ENCODE results near the gene NT5M.

NT5M gene

DNA sequence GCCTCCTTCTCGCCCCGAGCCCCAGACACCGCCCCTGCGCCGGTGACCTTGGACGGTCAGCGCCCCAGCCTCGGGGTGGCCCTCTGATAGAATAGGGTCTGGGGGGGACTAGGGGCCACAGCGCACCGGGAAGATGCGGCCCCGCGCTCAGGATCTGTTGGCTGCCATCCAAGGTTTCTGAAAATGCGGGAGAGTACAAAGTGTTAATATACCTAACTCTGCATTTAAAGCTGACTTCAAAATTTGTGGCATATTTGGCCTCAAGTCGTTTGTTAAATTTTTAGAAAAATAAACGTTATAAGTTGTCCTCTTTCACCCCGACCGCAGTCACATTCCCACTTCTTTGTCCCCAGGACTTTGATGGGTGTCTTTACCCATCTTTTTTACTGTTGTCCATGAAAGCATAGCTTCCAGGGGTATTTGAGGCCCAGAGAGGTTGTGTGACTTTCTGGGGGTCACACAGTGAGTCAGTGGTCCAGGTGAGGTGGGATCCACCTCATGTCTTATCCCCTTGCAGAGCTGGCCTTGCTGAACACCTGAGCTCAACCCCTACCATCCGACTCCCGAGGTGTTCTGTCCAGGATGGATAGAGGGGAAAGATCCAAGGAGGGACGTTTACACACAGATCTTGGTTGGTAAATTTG is 796 bp downstream of the NT5M start:
- DNase-seq (ENCODE audit: low spot score): no peak

DNA sequence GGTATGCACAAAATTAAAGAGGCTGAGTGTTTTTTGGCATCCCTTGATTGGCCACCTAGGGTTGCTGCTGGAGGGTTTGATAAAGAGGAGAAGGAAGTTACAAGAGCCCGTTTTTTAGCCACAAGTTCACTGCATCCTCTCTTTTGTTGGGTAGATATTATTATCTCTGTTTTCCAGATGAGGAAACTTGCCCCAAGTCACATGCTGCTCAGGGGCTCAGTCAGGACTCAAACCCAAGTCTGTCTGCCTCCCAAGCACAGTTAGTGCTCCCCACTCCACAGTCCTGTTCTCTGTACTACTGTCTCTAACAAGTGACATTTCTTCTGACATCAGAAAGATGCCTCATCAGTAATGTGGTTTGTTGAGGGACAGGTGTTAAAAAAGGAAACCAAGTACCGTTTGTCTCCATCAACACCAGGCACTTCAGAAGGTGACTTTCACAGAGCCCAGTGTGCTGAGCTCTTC is 1.4 kb downstream of the NT5M start:
- no peak for DNase-seq (ENCODE audit: low spot score)

GRCh38 chr17:17305281-17305801 is 2.2 kb downstream of the NT5M start:
- DNase-seq (ENCODE audit: low spot score): peak; percentile 37

DNA sequence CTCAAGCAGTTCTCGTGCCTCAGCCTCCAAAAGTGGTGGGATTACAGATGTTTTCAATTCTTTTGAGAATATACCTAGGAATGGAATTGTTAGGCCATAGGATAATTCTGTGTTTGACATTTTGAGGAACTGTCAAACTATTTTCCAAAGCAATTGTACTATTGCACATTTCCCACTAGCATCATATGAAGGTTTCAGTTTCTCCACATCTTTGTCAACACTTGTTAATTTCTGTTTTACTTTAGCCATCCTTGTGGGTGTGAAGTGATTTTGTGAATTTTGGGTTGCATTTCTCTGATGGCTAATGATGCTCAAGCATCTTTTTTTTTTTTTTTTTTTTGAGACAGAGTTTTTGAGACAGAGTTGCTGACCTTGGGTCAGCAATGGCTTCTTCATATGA is 6.2 kb downstream of the NT5M start:
- DNase-seq (ENCODE audit: low spot score): no peak

- DNase-seq (ENCODE audit: low spot score): peak; percentile 61
Observed at GRCh38 chr17:17313350-17313991, 10.3 kb downstream of the NT5M start.

- no peak for DNase-seq (ENCODE audit: low spot score)
Observed at GRCh38 chr17:17314501-17315071, 11.4 kb downstream of the NT5M start.

- no peak for DNase-seq (ENCODE audit: low spot score)
Observed at GRCh38 chr17:17315142-17315821, 12.1 kb downstream of the NT5M start.

DNA sequence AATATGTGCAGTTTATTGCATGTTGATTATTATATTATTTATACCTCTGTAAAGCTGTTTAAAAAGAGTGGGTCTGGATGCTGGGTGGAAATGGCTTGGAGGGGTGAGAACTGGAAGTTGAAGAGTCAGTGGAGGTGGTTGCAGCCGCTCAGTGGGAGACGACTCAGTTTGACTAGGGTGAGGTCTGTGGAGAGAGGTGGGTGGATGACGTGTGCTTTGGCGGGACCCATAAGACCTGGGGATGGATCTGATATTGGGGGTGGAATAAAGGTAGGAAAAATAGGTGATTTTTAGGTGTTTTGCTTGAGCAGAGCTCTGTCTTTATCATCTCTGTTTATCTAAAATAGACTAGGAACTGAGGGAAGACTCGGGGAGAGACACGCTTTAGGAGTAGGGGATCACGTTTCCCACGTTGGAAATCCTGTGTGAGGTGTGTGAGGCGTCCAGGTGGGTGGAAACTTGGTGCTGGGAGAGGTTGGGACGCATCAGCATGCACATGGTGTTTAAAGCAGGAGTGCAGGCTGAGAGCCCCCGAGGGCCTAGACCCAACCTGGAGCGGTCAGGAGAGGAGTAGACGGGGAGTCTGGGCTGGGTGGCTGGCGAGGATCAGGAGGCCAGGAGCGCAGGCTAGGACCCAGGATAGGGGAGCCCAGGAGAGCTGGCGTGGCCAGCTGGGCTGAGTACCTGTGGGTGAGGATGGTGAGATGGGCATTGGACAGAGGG is 17.2 kb downstream of the NT5M start:
- no peak for DNase-seq (ENCODE audit: low spot score)

GRCh38 chr17:17320911-17321220 is 17.7 kb downstream of the NT5M start:
- DNase-seq (ENCODE audit: low spot score): no peak

- DNase-seq (ENCODE audit: low spot score): no peak
Observed at GRCh38 chr17:17321356-17322025, 18.3 kb downstream of the NT5M start.

GRCh38 chr17:17322516-17323510 is 19.6 kb downstream of the NT5M start:
- DNase-seq (ENCODE audit: low spot score): no peak

DNA sequence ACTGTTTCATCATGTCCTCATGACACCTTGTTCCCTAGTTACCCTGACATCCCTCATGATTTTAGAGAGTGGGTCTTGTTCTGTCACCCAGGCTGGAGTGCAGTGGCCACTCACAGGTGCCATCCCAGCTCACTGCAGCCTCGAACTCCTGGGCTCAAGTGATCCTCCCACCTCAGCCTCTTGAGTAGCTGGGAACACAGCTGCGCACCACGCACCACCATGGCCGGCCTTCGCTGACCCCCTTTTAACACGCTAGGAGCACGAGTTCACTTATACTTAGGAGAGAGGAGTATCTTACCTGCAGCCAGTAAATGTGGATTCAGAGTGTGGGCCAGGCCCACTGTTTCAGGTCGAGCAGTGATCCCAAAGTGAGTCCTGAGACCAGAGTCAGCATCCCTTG is 21.4 kb downstream of the NT5M start:
- no peak for DNase-seq (ENCODE audit: low spot score)

DNA sequence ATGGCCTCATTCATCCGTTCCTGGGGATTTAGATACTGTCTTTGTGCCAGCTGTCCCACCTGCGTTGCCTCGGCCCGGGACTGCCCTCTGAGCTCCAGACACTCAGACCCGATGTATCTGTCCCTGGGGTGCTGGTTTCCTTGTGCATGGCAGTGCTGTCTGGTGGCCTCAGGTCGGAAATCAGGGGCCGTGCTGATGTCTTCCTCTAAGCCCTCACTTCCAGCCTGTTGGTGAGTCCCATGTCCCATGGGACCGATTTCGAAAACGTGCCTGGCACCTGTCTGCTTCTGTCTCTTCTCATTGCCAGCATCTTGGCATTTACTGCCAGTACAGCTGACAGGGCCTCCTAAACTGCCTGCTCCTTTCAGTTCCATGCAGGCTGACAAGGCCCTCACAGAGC is 22.1 kb downstream of the NT5M start:
- no peak for DNase-seq (ENCODE audit: low spot score)

DNA sequence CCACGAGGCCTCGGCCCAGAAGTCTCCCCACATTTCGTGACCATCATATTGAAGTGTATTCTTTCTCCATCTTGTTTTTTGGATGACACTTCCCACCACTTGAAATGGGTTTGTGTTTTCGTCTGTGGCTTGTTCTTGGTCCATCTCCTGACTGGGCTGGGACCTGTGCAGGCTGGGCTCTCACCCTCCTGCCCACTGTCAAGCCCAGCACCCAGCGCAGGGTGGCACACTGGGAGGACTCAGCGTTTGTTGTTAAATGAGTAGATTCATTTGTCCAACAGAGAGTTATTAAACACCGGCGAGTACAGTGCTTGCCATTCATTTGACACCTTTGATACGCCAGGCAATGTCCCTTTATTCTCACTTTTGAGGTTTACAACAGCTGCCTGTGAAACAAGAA is 22.6 kb downstream of the NT5M start:
- no peak for DNase-seq (ENCODE audit: low spot score)

GRCh38 chr17:17326275-17326875 is 23.2 kb downstream of the NT5M start:
- no peak for DNase-seq (ENCODE audit: low spot score)

DNA sequence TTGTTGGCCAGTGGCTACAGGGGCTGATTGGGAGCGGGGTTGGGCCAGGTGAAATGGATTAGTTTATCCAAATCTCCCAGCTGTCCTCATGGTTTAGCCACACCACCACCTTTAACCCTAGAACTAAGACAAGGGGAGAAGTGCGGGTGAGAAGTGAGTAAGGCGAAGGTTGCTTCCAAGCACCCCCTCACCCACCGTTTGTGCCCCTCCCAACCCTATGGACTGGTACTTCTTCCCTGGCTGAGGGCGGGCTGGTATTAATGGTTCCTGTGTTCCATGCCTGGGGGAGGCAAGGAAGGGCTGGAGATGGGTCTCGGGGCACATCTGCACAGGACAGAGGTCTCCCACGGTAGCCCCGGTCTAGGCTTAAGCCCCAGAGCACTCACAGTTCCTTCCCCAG is 25.1 kb downstream of the NT5M start:
- no peak for DNase-seq (ENCODE audit: low spot score)

DNA sequence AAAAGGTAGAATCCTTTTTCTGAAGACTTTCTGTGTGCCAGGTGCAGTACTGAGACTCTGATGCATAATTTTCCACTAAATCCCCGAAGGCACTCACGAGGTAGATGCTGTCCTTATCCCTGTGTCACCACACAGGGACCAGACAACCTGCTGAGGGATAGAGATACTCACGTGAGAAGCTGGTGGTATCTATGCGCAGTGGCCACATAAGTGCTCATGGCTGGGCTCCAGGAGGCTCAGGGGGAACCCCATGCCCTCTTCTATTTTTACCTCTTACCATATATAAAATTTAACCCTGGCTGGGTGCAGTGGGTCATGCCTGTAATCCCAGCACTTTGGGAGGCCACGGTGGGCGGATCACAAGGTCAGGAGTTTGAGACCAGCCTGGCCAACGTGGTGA is 38.3 kb downstream of the NT5M start:
- no peak for DNase-seq (ENCODE audit: low spot score)

DNA sequence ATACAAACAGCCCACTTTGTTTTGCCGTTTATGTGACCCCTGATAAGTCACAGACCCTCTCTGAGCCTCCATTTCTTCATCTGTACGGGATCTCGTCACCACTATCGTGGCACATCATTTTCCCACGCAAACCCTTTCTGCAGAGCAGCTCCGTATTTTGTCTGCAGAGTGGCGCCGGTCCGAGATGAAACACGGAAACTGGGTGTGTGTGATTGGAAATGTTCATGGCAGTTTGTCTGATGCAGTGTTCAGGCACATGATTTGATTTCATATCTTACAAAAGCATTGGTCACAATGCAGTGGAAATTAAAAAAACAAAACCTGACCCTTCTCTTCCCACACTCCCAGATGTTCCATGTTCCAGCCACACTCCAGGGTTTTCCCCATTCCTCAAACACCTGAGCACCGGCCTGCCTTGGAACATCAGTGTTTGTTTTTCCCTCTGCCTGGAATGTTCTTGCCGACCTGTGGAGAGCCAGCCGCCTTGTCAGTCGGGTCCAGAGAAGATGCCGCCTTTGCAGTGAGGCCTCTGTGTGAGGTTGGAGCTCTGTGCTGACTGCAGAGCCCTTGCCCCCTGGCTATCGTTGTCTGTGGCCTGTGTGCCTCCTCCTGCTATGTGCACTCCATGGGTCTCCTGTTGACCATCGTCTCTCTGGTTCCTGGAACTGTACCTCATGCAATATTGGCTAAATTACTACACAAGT is 39.2 kb downstream of the NT5M start:
- no peak for DNase-seq (ENCODE audit: low spot score)

GRCh38 chr17:17343160-17343735 is 40.1 kb downstream of the NT5M start:
- peak; percentile 9 for DNase-seq (ENCODE audit: low spot score)

Data from SW480 (cell line).